H4 (cell line): ENCODE results near the gene PRKCD. TPM values are rescaled to one million over a fixed set of nuclear protein-coding genes. Genes with fewer than 3 reads are reported as not detected.

Experiments used
- DNase-seq: peaks from one replicate; pipeline ENCODE4 v3.0.0-alpha.2; 2015; ENCODE audit warnings: low spot score
- total RNA-seq: library from RNA; depleted of rRNA; stranded (reverse); fragments of >200 nt; shearing (Covaris generic); gene quantifications from 2 replicates; pipeline ENCODE4 v1.2.3, GENCODE V29; 2014; rRNA removed

Gene PRKCD
- total RNA-seq: 0.35 and 1.2 TPM in 2 replicates

DNA sequence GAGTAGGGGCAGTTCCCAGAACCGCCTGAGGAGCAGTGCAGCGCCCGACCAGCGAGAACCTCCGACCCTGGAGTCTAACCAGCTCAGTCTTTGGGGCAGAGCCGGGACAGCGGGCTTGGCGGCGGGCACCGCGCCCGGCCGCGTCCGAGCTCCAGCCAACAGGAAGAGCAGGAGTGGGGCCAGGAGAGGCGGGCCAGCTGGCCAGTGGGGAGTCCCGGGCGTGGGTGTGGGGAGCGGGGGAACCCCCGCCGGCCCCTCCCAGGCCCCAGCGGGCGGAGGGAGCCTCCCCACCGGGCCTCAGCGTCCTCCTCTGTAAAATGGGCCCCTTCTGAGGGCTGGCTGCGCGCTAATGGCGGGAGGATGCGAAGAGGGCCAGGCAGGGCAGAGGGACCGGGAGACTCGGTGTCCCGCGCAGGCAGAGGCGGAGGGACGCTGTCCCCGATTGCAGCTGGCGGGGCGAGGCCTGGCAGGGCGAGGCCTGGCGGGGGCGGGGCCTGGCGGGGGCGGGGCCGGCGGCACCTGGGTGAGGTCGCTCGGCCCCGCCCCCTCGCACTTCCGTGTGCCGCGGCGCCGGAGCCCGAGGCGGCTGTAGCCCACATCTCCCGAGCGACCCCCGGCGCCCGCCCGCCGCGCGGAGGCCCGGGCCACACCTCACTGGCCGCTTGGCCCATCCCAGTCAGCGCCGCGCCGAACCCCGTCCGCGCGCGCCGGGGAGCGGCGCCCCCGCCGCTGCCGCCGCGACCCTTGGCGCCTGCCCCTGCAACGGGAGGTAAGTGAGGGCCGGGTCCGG, at the start of gene PRKCD:
Gene PRKCD (plus strand): TSS at position 550 of the 790 bp plus-strand sequence. CDS start 17,214 bp downstream, outside the sequence.
- DNase-seq: peak; percentile 54

DNA sequence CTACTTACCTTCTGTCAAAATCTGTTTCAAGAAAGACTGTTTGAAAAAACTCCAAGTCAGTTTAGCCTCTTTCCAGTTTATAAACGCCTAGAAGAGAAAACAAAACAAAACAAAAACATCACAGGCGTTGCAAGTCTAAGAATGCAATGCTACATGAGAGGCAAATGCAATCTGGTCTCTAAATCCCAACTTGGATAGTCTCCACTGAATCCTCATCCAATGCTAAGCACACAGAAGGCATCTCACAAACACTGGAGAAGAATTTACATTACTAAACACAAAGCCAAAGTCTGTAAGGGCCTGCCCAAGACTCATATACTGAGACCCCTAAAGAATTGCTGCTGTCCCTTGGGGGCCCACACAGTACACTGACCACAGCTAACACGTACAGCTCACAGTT, 49.2 kb upstream of the PRKCD start:
- no peak for DNase-seq

DNA sequence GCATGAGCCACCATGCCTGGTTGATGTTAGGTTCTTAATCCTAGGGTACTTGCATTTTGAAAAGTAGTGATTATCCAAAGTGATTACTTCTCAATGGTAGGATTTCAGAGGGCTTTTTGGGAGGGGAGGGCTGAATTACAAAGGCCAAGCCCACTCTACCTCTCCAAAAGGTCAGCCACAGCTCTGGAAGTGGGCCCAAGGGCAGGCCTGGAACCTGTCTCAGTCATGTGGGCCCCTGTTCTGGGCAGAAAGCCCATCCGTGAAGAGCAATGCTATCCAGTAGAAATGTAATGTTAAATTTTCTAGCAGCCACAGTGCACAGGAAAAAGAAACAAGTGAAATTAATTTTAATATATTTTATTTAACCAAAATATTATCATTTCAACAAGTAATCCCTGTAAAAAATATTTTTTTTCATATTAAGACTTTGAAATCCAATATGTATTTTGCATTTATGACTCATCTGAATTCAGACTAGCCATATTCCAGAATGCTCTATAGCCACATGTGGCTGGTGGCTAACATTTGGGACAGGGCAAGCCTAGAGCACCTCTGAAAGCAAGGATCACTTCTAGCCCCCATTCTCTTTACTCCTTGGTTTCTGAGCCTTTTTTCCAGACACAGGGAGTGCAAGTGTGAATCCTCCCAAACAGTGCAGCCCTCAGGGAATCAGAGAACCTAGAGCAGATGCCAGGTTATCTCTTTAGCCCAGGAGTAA, 47.6 kb upstream of the PRKCD start:
- DNase-seq: no peak

DNA sequence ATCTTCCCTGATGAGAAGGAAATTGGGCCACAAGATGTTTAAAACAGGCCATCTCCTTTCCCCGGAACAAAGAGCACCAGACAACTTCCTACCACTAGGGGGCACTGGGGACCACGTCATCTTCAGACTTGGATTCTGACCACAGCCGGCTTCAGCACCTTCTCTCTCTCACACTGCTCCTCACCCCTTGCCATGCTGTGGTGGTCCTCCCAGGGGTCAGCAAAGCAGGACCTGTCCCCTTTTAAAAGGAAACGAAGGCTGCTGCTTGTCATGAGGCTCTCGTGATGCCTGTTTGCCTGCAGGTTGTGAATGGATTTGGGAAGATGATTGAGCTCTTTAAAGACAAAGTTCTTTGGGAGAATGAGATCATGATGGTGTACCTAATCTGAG, 47.0 kb upstream of the PRKCD start:
- peak; percentile 41 for DNase-seq

DNA sequence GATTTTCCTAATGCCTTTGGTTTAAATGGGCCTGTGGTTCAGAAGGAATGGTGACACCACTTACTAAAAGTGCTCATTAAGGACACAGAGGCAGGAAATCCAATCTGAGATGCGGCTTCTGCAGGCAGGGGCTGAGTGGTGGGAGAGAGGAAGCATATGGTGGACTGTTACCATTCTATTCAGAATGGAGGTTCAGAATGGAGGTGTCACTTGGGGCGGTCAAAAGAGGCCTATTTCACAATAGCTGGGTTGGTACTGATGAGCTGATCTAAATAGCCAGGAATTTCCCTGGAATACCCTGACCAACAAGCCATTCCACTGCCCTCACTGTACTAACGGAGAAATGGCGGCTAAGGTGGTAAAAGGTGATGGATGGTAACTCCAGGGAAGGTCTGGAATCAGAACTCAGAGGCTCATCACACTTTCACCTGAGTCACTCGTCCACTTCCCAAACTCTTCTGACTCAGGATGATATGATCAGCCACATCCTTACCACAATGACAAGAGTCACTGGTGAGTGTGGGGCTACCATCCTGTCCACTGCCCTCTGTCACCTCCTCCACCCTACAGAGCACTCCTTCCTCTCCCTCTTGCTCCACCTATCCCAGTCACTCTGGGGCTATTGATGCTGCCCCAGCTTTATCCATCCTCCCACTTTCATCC, 46.5 kb upstream of the PRKCD start:
- DNase-seq: no peak

DNA sequence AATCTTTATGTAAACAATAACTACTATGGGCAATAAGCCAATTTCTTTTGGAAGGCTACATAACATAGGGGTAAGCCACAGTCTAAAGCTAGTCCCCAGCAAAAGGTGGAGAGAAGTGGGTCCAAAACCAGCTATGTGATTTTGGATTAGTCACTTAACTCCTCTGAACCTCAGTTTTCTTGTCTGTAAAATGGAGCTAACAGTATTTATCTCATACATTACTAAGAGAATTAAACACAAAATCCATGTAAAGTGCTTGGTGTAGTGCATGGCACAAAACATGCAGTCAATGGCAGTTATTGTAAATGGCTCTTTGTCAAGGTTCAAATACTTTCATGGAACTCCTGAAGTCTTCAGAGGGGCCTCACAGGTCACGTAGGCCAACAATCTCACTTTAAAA, 44.1 kb upstream of the PRKCD start:
- DNase-seq: no peak

DNA sequence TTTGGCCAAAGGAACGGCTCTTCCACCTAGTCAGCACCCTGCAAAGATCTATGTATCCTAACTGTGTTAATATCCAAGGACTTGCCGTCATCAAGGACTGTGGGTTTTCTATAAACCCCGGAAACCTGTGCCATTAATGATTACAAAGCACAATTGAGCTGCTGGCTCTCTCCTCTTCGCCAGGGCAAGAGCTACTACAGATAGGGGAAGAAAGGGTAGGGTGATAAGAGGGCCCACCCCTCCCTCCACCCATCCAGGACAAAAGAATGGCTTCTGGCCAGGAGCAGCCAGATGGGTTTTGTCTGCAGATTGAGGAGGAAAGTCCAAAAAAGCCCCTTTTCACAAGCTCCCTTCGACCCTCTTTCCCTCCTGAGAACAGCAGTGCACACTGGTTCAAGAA, 40.7 kb upstream of the PRKCD start:
- no peak for DNase-seq

DNA sequence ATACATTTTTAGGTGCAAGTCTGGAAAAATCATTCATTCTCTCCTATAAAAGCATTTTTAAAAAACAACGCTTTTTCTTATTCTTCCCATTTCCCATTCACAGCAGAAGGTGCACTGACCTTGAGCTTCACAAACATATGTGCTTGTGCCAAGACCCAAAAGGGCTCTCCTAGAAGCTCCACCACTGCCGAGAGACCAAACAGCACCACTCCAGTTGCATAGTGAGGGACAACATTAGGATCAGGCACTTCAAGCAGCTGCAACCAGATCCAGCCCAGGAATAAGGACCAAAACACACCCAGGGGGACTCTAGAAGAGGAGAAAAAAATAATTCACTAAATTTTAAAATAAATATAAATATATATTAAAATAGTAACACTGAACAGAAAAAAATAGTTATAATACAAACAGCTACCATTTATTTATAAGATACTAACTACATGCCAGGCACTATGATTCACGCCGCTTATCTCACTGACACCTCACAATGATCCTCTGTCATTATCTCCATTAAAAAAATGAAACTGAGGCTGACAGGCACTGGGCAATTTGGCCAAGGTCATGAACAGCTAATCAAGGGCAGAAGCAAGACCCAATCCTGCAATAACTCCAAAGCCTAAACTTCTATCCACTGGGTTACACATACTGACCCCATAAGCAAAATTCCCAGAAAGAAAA, 38.6 kb upstream of the PRKCD start:
- no peak for DNase-seq

DNA sequence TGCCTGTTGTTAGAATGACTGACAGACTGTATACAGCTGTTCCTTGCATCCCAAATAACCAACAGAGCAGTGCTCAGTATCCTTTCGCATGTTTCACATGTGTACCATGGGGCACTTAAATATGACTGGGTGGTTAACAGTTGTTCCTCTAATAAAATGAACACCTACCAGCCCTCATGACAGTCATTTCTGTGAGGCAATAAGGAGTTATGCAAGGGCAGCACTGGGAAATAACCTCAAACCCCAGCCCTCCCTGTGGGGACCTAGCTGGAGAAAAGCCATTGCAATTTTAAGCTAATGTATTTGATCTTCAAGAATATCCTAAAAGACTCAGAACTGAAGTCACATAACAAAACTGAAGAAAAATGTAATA, 38.1 kb upstream of the PRKCD start:
- DNase-seq: no peak

DNA sequence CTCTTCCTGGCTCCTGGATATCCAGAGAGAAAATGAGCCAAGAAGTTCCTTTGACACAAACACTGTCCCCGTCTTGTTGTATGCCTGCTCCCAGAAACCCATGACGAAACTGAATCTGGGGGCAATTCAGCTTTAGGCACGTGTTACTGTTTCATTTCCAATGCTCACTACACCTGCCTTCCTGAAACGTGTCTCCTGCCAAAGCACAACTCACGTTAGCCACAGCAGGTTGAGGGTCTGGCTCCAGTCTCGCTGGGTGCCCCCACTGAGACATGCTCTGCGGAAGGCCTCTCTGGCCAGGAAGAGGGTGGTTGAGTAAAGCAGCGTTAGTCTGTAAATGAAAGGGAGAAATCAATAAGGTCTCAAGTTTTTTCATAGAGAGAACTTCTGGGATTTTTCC, 37.5 kb upstream of the PRKCD start:
- no peak for DNase-seq

DNA sequence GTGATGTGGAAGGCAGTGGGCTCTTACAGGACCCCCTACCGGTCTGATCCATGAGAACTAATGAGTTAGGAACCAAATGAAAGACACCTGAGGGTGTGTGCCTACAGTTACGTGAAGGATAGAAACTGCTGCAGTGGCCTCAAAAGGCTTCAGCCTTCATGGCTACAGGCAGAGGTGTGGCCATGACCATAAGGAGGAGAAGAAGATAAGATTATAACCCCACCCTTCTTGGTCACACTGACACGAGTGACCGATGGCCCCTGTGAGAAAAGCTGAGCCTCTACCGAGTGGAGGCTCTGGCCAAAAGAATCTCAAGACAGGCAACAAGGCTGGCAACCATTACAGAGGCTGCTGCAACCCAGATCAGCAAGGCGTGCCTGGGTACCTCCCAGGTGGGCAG, 37.1 kb upstream of the PRKCD start:
- no peak for DNase-seq

DNA sequence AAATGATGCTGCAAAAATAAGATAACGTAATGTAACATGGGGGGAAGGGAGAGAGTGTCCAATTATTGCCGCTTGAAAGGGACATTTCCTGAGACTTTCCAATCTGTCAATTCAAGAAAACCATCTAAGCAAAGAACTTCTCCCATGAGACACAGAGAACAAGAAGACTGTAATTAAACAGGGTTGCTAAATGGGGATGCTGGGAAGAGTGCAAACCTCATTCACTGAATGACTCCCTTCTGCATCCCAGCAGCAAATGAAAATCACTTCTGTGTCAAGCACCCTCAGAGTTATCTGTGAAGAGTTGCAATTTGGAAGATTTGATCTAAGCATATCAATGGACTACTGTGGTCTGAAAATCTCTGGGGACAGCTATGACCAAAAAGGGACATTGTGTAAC, 34.4 kb upstream of the PRKCD start:
- no peak for DNase-seq

DNA sequence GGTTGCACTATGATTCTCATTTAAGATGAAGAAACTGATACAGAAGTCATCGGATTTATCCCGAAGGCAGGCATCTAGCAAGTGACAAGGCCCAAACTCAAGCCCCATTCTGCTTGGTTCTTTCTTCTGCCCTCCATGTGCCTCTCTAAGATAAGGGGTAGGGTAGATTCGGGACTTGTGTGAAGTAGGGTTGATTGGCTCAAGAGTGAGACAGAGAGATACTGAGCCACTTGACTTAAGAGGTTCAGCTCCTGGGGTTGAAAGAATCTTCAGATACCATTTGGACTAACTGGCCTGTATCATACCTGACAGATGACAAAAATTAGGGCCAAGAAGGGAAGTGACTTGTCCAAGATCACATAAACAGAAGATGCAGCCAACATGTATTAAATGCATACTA, 31.7 kb upstream of the PRKCD start:
- no peak for DNase-seq

DNA sequence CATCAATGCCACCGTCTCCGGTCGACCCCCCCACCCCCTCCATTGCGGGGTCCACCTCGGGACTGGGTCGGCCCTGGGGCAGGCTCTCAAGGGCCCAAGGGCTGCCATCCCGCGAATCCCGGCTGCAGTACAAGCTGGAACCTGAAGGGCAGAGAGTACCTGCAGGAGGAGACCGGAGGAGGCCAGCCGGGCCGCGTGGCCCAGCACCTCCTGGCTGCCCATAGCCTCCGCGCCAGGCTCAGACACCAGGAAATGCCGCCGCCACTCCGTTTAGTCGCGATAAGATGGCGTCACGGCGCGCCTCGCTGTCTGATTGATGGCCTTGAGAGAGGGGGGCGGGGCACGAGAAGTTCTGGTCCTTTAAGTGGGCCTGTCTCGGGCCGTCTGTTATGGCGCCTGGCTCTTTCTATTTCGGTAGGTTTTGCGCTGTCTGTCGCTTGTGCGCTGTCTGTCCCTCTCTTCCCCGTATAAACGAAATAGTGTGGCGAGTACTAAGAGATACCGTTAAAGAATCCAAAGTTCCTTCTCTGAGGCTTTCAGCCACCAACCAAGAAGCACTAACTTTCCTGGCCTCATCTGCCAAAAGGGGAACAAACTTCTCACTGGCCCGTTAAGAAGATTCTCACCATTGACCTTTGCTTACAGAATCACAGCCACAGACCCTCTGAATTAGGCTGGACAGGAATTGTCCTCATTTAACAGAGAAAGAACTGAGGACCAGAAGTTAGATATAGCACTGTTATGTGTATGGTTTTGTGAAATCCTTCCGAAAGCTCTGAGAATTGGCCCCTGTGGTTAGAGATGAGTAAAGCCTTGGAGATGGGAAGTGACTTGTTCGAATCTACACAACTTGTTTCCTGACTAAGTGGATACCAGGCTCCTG, 30.6 kb upstream of the PRKCD start, which contains the start of gene RFT1:
Gene RFT1 (minus strand): TSS at position 257 of the 883 bp plus-strand sequence. CDS start 35 bp downstream, at position 222.
- DNase-seq: peak; percentile 89

DNA sequence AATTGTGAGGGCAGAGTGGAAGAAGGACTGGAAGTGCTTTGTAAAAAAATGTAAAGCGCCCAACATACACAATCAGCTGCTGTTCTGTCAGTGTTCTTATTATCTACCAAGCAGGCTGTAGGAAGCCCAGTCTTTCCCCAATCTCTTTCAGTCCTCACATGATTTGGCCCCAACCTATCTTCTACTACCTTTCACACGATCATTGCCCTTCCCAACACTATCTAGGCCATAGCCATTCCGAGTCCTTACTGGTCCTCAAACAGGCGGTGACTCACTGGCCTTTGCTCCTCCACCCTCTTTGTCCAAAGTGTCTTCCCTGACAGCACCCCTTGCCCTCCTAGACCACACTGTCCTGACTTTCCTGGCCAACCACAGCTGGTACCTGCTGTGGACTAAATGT, 29.9 kb upstream of the PRKCD start:
- no peak for DNase-seq

DNA sequence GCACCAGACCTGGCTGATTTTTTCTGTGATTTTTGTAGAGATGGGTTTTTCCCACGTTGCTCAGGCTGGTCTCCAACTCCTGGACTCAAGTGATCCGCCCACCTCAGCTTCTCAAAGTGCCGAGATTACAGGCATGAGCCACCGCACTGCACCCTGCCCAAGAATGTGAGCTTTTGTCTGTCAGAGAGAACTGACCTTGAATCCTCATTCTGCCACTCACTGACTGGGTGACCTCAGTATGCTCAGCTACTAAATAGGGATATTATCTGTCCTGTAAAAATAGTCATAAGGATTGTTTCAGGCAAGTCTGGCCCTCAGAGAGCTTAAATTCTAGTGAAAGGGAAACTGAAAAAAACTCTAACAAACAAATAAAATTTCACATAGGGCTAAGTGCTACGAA, 28.7 kb upstream of the PRKCD start:
- no peak for DNase-seq

DNA sequence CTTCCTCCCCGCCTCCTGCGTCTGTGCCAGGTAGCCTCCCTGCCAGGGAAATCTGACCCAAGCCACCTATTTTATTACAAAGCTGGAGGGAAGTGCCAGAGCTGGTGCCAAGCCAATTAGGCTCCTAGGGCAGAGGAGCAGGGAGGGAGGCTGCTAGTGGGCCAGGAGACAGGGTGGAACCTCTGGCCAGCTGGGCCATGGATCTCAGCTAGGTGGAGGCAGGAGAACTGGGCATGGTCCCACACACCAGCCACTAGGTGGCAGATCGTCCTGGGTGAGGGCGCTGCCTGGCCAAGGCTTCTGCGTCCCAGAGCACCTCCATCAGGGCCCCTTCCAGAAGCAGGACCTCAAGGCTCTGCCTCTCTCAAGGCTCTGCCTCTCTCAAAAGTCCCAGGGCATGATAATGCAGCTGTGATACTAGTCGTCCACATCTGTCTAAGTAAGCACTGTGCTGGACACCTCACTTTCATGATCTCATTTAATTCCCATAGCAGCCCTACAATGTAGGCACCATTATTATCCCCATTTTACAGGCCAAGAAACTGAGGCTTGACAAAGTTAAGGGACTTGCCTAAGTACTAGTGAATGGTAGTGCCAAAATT, 26.3 kb upstream of the PRKCD start:
- peak; percentile 57 for DNase-seq

DNA sequence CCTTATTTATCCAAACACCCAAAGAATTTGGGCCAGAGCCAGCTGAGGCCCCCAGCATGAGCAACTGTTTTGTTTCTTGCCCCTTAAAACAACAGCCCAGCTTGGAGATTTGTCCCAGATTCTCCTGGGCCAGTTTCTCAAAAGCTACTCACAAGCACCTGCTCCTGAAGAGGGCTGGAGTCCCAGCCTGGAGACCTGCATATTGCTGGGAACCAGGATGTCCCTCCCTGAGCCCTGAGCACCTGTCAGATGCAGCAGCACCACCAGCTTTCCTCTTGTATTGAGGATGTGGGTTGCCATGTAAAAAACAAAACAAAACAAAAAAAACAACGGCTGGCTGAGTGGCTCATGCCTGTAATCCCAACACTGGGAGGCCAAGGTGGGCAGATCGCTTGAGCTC, 23.8 kb upstream of the PRKCD start:
- no peak for DNase-seq

DNA sequence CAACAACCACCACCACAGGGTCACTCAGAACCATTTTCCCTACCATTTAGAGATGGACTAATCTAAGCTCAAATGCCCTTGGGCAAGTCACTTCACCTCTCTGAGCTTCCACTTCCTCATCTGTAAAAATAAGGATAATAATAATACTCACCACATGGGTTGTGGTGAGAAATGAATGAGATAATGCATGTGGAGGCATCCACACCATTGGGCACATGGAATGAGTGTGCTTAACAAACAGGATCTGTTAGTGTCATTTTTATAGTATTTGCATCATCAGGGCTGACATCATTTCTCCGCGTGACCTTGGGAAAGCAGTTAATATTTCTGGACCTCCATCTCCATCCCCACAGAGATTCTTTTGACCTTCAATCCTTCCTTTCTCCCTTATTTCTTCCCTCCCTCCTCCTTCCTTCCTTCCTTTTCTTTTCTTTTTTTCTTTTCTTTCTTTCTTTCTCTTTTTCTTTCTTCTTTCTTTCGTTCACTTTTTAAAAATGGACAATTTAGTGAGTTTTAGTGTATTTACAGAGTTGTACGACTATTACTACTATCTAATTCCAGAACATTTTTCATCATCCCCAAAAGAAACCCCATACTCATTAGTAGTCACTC, 23.1 kb upstream of the PRKCD start:
- DNase-seq: no peak
